Stimulated activated CD8-positive, alpha-beta memory T cell treated with anti-CD3 and anti-CD28 coated beads, Interleukin-2, amount 100 ng/mL, for 1 hour (primary cell): Measurements from ENCODE around the gene OR52N1.

Experiments used
- DNase-seq, 2 donors: peaks; one replicate each; pipeline ENCODE4 v3.0.0-alpha.2; 2020; ENCODE audit warnings: low read depth in 2 of 2

The OR52N1 gene

DNA sequence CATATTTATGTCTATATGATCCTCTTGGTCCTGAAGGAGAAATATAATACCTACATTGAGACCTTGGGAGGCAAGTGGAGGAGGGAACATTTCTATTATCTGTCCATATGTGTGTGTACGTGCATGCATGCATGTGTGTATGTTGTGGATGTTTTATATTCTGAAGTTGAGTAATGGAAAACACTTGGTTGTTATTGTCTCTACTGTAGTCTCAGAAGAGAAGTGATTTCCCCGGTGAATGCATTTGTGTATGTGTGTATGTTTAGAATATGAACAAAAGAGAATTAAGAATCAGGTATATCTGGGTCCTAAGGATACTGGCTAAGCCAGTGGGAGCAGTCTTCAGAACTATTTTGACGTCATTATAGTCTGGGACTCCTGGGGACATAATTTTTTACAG lies at the start of gene OR52N1:
Gene OR52N1, minus strand, starts transcription at position 101 of the 400 bp plus-strand sequence. CDS start 2,449 bp downstream, outside the sequence.
- no peak for DNase-seq

DNA sequence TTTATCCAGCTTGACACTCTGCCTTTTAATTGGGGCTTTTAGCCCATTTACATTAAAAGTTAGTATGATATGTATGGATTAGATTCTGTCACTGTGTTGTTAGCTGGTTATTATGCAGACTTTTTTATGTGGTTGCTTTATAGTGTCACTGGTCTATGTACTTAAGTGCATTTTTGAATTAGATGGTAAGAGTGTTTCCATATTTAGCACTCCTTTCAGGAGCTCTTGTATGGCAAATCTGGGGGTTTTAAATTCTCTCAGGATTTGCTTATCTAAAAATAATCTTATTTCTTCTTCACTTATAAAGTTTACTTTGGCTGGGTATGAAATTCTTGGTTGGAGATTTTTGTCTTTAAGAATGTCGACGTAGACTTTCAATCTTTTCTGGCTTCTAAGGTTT lies 46.6 kb upstream of the OR52N1 start:
- DNase-seq = no peak

DNA sequence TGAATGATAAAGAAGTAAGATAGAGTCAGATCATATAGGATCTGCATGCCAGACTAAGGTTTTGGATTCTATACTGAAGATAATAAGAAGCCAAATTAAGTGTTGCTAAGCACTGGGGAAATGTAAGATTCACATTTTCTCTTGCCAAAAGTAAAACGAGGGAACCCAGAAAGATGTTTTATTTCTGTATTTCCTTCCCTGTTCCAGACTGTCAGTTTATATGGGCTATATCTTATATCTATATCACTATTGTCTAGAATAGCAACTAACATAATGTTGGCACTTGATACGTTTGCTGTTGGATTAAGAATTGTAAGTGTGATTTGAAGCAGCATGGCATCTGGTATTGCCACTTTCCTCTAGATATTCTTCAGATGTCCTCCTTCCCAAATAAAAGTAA lies 42.4 kb upstream of the OR52N1 start:
- no peak for DNase-seq

DNA sequence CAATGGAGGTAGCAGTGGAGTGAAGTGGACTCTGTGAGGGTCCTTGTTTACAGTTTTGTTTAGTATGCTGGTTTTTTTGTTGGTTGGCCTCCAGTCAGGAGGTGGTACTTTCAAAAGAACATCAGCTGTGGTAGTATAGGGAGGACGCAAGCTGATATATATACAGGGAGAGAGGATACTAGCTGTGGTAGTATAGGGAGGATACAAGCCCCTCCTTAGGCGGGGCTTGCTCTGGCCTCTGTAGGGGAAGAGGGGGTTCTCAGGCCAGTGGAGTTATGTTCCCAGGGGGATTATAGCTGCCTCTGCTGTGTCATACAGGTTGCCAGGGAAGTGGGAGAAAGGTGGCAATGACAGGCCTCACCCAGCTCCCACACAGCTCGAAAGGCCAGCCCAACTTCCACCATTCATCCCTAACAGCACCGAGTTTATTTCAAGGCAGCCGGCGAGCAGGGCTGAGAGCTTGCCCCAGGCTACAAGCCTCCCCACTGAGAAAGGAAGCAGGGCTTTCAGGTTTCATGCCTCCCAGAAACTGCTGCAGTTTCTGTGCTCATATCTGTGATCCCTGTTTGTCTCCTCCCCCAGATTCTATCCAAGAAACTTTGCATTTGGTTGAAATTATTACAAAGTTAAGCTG lies 40.2 kb upstream of the OR52N1 start:
- DNase-seq = no peak

DNA sequence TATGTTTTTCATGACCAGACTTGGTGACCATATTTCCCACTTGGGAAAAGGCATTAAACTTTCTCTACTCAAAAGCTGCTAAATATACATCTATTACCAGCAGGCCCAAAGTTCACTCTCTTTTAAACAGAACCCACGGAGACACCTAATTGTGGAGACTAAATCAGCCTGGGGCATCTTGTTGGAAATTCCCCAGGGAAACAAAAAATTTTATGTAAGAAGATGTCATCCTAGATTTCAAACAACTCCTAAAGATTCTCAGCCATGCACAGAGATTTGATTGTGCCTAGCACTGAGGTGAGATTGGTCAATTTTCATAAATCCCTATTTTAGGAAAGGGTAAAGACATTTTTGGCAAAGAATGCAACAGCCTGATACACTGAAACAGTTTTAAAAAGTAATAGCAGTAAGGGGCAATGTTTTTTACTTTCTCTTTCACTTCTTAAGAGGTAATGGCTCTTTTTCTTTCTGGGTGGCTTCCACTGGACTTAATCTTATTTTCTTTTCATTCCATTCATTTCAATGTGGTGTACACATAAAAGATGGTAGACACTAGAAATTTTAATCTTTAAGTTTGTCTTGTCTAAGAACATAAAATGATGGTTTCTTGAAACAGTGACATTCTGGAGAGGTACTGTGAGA lies 27.3 kb upstream of the OR52N1 start:
- DNase-seq = no peak

DNA sequence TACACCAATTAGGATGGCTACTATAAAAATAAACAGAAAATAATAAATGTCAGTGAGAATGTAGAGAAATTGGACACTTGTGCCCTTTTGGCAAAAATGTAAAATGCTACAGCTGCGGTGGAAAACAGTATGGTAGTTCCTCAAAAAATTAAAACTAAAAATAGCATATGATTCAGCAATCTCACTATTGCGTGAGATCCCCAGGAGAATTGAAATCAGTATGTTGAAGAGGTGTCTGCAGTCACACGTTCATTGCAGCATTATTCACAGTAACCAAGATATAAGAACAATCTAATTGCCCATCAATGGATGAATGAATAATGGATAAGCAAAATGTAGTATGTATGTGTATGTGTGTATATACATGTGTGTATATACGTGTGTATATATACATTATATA lies 24.5 kb upstream of the OR52N1 start:
- DNase-seq = no peak

DNA sequence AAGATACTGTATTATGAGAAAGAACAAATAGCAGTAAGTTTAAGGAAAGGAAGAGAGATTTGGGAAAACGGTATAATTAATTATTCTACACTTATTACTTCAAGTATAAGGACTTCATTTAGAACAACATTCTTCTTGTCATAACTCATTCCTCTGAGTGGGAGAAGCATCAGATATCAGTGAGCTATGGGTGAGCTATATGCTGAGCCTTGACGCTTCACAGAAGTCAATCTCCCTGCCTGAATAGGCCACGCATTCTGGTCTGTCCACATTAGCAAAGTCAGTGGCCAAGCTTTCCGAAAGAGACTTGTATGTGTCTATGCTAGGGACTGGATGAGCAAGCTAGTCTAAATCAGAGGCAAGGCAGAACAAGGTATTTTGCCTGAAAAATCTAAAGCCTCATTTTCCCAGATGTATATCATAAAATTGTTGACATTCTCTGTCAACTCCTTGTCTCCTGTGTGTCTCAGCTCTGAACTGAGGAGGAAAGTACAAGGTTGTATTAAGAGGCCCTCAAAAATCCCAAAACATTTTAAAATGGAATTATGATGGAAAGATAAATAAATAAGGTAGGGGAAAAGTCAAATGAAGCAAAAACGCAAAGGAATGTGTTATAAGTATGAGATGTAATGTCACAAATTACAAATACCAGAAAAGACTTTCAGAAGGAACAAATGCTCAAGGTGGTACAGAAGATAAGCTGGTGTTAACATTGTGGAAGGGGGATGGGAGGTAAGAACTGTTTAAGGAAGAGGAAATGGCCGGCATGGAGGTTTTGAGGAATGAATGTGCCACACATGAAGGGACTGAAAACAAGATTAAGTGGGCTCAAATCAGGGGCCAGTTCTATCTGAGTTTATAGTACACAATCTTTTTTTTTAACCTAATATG lies 19.1 kb upstream of the OR52N1 start:
- no peak for DNase-seq

DNA sequence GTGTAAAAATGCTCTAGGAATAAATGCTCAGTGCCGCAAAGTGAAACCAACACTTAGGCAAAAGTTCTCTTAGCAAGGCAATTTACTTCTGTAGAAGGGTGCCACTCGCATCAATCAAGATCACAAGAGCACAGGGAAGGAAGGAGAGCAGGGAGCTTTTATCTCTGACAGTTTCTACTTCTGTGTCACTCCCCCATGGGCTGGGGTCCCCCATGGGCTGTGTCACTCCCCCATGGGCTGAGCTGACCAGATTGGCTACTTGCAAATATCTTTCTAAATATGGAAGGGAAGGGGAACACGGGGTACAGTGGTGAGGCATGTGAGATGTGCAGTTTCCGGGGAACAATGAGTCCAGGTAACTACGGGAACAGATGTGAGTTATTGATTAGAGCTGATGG lies 18.1 kb upstream of the OR52N1 start:
- DNase-seq = no peak

DNA sequence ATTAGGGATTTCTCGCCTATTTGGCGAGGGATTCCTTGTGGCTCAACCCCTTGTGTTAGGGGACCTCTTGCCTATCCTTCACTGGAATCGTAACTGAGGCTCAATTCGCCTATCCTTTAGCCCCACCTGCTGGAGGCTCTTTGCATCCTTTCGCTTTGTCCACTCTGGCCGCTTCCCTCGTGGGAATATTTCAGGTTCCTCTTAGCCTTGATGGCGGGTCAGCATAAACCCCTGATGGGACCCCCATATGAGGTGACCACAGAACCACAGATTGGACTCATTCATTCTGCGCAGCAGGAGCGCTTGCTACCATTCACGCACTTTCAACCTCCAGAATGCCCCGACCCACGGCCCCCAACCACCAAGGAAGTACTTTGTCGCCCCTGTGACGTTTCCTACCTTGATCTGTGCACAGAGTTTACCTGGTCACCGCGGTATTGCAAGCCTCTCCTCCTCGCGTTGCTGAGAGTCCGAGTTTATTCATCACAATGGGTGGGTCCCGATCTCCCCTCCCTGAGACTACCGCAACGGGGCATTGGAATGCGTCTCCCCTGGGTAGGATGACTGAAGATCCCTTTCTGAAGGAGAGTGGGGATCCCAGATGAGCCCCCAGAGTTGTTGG lies 17.5 kb upstream of the OR52N1 start, which contains the start of gene OR52N2:
Gene OR52N2, plus strand, starts transcription at position 425 of the 622 bp plus-strand sequence. CDS start 11,412 bp downstream, outside the sequence.
- DNase-seq = peak; percentile 38

DNA sequence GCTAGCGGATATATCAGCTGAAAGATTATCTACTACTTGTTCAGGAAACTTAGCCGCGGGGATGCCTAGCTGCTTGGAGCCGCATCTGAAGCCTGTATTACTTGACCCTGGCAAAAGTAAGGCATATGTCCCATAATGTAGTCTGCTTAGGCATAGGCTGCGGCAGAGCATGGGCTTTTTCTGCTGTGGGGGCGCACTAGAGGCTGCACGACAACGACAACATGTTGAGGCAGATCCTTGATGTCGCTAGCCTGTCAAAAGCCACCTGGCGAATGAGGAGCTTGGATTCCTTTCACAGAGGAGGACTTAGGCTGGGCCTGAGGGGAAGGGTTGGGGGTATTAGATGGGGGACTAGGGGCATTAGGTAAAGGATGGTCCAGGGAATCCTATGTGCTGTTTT lies 16.5 kb upstream of the OR52N1 start:
- no peak for DNase-seq

DNA sequence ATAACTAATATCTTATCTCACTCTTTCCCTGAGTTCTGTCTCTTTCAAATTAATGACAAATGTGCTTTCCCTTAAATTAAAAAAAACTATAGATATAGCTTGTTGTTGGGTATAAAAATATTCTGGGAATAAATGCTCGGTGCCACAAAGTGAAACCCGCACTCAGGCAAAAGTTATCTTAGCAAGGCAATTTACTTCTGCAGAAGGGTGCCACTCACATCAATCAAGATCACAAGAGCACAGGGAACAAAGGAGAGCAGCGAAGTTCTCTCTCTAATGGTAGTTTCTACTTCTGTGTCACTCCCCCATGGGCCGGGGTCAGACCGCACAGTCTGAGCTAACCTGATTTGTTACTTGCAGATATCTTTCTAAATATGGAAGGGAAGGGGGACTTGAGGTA lies 12.9 kb upstream of the OR52N1 start:
- DNase-seq = no peak

DNA sequence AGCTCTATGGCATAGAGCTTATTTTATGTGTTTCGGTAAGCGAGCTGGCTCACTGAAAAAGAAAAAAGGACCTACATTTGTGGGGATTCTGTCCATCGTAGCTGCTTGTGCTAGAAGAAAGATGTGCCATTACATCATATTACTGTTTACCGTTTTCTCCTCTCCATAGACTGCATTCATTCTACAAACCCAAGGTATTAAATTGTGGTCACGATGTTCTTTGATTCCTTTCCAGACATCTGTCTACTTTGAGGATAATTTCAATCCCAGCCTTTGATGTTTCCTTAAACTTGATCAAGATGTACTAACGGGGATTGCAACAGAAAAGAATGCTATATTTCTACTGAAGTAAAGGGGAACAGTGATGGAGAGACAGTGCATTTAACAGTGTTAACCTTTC lies 5.5 kb upstream of the OR52N1 start:
- DNase-seq = no peak

DNA sequence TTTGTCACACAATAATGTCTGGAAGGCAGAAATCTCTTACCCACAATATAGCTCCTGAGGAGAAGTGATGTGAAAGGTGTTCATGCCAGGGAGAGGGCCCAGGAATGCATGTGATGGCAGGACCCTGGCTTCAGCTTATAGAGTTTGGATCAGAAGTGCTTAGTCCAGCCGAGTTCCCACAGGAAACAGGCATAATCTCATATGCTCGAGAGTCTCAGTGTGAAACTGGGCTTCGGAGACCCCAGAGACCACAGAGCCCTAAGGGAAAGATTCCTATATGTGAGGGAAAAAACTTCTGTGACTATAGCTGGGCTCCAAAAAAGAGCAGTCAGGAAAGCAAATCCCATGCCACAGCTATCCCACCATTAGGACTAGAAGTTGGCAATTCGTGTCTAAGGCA lies 7.8 kb downstream of the OR52N1 start, which contains the start of gene OR52N5:
Gene OR52N5, minus strand, starts transcription at position 101 of the 400 bp plus-strand sequence. CDS start 4,721 bp downstream, outside the sequence.
- no peak for DNase-seq

DNA sequence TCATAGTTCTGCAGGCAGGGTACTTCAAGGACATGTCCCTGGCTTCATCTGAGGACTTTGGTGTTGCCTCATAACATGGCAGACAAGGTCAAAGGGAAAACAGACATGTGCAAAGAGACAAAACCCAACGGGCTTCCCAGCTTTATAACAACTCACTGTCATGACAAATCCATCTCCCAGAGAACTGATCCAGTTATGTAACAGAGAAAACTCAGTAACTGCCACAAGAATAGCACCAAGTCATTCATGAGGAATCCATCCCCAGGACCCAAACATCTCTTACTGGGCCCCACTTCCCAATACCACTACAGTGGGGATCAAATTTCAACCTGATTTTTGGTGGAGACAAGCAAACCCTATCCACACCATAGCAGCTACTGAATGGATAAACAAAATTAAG lies 24.0 kb downstream of the OR52N1 start:
- DNase-seq = no peak

DNA sequence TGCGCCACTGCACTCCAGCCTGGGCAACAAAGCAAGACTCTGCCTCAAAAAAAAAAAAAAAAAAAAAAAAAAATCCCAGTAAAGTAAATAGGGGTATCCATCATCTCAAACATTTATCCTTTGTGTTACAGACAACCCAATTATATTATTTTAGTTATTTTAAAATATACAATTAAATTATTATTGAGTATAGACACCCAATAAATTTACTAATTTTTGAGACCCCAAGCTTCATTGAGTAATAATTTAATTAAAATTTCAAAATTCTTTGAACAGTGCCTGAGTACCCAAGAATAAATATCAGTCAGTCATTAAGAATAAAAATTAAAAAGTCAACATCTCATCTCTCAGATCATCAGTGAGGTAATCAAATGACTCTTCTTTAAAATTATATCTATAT lies 37.1 kb downstream of the OR52N1 start, which contains the start of gene OR52N4:
Gene OR52N4, plus strand, starts transcription at position 301 of the 400 bp plus-strand sequence. CDS start 498 bp downstream, outside the sequence.
- DNase-seq = no peak

DNA sequence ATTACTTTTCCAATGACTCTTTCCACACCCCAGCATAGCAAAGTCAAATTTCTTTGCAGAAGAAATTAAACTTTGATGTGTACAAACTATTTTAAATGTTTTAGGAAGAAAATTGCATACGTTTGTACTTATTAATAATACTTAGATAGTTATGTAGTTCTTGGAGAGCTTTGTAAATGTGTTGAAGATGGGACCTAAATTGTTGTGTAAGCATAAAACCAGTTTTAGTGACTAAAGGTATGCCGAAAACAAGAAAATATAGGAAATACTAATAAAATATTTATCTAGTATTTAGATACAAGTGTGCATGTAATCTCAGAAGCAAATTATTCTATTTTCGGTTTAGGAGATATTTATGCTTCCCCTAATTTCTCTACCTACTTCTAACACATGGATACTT lies 41.2 kb downstream of the OR52N1 start:
- no peak for DNase-seq

DNA sequence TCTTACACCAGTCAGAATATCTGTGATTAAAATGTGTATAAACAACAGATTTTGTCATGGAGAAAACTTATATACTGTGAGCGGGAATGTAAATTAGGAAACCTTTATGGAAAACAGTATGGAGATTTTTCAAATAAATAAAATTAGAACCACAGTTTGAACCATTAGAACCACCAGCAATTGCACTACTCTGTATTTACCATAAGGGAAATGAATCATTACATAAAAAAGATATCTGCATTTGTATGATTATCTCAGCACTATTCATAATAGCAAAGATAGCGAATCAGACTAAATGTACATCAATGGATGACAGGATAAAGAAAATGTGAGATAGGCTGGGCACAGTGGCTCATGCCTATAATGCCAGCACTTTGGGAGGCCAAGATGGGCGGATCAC lies 44.5 kb downstream of the OR52N1 start:
- DNase-seq = no peak

DNA sequence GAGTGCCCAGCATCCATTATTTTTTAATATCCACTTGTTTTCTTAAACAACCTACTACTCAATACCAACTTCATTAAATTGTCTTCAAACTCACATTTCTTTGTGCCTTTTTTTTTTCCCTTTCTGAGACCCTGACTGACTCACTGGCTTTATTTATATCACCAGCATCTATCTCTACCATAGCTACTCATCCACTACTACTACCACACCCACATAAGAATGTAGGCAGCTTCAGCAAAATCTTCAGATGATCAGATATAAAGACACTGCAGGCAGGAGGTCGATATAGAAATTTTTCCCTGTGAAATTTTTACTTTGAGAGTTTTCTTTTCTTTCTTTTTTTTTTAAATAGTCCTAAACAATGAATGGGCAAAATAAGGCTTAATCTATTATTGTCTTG lies 52.6 kb downstream of the OR52N1 start:
- DNase-seq = no peak

DNA sequence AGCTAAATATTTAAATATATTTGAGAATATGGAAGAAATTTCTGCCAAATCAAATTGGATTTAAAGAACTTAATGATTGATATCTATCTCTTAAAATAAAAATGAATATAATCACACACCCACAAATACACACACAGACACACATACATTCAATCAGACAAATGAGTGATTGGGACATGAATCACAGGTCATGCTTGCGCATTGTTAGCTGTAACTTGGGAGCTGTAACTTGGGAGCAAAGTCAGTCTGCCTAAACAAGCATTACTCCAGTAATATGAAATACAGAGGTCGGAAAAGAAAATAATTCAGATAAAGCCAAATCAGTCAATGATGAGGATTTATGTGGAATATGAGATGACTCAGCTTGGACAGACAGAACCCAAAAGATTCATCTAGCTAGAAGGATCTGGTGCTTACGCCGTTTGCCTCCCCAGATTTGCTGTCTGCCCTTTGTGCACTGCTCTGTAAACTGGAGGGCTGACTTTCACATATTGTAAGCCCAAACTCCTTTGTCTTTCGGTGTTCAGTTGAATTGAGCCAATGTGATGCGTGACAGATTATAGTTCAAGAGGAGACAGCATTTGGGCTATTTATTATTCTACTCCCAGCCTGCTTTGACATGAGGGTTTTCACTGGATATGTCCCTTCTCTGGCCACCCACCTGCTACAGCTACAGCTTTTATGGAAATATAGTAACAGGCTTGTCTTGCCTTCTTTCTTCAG lies 53.2 kb downstream of the OR52N1 start:
- DNase-seq = no peak

DNA sequence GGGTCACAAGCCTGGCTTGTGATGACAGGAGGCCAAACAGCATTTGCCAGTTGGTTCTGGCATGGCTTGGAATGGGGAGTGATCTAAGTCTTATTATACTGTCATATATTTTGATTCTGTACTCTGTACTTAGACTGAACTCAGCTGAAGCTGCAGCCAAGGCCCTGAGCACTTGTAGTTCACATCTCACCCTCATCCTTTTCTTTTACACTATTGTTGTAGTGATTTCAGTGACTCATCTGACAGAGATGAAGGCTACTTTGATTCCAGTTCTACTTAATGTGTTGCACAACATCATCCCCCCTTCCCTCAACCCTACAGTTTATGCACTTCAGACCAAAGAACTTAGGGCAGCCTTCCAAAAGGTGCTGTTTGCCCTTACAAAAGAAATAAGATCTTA lies 54.0 kb downstream of the OR52N1 start:
- DNase-seq = no peak
